Ishikawa (cell line): ENCODE data around the gene LGALS7B.

Experiments used
- CEBPB ChIP-seq: IDR thresholded peaks from 2 replicates; pipeline ENCODE4 v1.6.1; 2012
- CREB1 ChIP-seq: IDR thresholded peaks from 2 replicates; pipeline ENCODE4 v1.6.1; 2012; ENCODE audit warnings: low read depth
- EGR1 ChIP-seq: IDR thresholded peaks from 2 replicates; pipeline ENCODE4 v1.6.1; 2012
- EP300 ChIP-seq: IDR thresholded peaks from 2 replicates; pipeline ENCODE4 v1.6.1; 2012; ENCODE audit warnings: borderline replicate concordance
- FOXM1 ChIP-seq: IDR thresholded peaks from 2 replicates; pipeline ENCODE4 v1.6.1; 2012; ENCODE audit warnings: low read depth, borderline replicate concordance
- NFIC ChIP-seq: IDR thresholded peaks from 2 replicates; pipeline ENCODE4 v1.6.1; 2012
- RAD21 ChIP-seq: IDR thresholded peaks from 2 replicates; pipeline ENCODE4 v1.6.1; 2012; ENCODE audit warnings: low read depth
- TAF1 ChIP-seq: IDR thresholded peaks from 2 replicates; pipeline ENCODE4 v1.6.1; 2012; ENCODE audit warnings: low read depth, mild to moderate bottlenecking
- TCF12 ChIP-seq: IDR thresholded peaks from 2 replicates; pipeline ENCODE4 v1.6.1; 2012; ENCODE audit warnings: low read depth
- TEAD4 ChIP-seq: IDR thresholded peaks from 2 replicates; pipeline ENCODE4 v1.6.1; 2012
- YY1 ChIP-seq: IDR thresholded peaks from 2 replicates; pipeline ENCODE4 v1.6.1; 2012; ENCODE audit warnings: low read depth
- ZBTB7A ChIP-seq: IDR thresholded peaks from 2 replicates; pipeline ENCODE4 v1.6.1; 2012; ENCODE audit warnings: low read depth
- TF ChIP-seq, protein P1 (sequence below): IDR thresholded peaks from 2 replicates; pipeline ENCODE4 v1.6.1; 2012
- TF ChIP-seq, protein P2 (sequence below): IDR thresholded peaks from 2 replicates; pipeline ENCODE4 v1.6.1; 2012; ENCODE audit warnings: low read depth, mild to moderate bottlenecking
- TF ChIP-seq, protein P3 (sequence below): IDR thresholded peaks from 2 replicates; pipeline ENCODE4 v1.6.1; 2012

The LGALS7B gene

DNA sequence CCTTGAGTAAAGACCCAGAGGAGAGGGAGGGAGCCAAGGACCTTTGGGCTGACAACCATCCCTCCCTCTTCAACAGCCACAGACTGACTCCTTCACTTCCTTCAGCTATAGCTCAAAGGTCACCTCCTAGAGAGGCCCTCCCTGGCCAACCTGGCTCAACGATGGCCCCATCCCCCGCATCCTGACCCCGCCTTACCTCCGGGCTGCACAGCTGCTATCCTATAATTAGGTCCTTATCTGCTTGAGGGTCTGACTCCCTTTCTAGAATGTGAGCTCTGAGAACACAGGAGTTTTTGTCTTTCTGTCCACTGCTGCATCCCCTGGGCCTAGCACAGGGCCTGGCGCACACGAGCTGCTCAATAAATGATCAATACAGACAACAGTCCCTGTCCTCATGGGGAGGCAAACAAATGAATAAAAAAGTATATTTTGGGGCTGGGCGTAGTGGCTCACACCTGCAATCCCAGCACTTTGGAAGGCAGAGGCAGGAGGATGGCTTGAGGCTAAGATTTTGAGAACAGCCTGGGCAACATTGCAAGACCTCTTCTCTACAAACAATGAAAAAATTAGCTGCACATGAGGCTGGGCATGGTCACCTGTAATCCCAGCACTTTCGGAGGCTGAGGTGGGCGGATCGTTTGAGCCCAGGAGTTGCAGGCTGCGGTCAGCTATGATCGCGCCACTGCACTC lies 30.4 kb downstream of the LGALS7B start:
- TF ChIP-seq, protein P1, sequence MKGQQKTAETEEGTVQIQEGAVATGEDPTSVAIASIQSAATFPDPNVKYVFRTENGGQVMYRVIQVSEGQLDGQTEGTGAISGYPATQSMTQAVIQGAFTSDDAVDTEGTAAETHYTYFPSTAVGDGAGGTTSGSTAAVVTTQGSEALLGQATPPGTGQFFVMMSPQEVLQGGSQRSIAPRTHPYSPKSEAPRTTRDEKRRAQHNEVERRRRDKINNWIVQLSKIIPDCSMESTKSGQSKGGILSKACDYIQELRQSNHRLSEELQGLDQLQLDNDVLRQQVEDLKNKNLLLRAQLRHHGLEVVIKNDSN = no peak
- TF ChIP-seq NFIC (no peak), RAD21 (no peak), TCF12 (no peak), EGR1 (no peak), CEBPB (no peak), ZBTB7A (no peak), YY1 (no peak), TEAD4 (no peak), TAF1 (no peak), FOXM1 (no peak), EP300 (no peak)
- TF ChIP-seq, protein P2, sequence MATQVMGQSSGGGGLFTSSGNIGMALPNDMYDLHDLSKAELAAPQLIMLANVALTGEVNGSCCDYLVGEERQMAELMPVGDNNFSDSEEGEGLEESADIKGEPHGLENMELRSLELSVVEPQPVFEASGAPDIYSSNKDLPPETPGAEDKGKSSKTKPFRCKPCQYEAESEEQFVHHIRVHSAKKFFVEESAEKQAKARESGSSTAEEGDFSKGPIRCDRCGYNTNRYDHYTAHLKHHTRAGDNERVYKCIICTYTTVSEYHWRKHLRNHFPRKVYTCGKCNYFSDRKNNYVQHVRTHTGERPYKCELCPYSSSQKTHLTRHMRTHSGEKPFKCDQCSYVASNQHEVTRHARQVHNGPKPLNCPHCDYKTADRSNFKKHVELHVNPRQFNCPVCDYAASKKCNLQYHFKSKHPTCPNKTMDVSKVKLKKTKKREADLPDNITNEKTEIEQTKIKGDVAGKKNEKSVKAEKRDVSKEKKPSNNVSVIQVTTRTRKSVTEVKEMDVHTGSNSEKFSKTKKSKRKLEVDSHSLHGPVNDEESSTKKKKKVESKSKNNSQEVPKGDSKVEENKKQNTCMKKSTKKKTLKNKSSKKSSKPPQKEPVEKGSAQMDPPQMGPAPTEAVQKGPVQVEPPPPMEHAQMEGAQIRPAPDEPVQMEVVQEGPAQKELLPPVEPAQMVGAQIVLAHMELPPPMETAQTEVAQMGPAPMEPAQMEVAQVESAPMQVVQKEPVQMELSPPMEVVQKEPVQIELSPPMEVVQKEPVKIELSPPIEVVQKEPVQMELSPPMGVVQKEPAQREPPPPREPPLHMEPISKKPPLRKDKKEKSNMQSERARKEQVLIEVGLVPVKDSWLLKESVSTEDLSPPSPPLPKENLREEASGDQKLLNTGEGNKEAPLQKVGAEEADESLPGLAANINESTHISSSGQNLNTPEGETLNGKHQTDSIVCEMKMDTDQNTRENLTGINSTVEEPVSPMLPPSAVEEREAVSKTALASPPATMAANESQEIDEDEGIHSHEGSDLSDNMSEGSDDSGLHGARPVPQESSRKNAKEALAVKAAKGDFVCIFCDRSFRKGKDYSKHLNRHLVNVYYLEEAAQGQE = no peak
- TF ChIP-seq, protein P3, sequence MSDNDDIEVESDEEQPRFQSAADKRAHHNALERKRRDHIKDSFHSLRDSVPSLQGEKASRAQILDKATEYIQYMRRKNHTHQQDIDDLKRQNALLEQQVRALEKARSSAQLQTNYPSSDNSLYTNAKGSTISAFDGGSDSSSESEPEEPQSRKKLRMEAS = no peak

DNA sequence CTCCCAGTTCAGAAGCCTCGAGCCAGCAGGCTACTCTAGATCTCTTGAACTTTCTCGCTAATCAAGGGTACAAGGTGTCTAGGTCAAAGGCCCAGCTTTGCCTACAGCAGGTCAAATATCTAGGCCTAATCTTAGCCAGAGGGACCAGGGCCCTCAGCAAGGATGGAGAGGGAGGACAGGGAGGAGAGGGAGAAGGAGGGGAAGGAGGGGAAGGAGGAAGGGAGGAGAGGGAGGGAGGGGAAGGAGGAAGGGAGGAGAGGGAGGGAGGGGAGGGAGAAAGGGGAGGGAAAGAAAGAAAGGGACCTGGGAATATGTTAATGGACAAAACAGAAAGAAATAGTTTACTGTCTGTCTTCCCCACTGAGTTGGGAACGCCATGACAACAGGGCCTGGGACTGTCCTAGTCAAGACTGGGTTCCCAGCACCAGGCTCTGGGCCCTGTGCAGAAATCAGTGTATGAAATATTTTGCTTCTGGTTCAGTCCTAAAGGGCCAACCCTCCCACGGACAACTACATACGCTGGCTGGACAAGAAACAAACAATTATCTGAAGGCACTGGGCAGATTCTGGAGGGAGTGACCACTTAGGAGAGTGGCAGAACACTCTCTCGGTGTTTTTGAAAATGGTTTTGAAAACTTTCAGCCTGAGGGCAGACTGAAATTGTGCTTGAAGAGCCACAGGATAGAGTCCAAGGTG lies 38.0 kb downstream of the LGALS7B start:
- TF ChIP-seq CEBPB (no peak), ZBTB7A (no peak), CREB1 (no peak), TAF1 (no peak), TEAD4 (no peak), TCF12 (no peak)
- TF ChIP-seq, protein P1 = no peak

DNA sequence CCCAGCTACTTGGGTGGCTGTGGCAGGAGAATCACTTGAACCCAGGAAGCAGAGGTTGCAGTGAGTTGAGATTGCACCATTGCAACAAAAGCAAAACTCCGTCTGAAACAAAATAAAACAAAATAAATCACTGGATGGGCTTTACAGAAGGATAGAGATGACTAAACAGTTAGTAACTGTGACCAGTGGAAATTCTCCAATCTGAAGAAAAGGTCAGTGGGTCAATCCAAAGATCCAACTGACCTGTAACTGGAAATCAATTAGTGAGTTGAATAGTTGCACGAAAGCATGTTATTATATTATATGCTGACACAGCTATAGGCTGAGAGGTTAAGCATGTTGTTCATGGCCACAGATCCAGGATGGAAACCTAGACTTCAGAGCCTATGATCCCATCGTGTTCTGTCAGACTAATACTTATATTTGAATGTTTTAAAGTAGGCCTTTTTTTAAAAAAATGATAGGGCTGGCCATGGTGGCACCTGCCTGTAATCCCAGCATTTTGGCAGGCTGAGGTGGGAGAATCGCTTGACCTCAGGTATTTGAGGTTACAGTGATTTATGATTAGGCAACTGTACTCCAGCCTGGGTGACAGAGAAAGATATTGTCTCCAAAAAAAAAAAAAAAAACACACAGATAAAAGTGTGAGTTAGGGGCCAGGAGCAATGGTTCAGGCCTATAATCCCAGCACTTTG lies 41.2 kb downstream of the LGALS7B start:
- TF ChIP-seq NFIC (no peak), TEAD4 (no peak), YY1 (no peak), CREB1 (no peak), EP300 (no peak), ZBTB7A (no peak), RAD21 (no peak), FOXM1 (no peak)
- TF ChIP-seq, protein P2 = no peak

DNA sequence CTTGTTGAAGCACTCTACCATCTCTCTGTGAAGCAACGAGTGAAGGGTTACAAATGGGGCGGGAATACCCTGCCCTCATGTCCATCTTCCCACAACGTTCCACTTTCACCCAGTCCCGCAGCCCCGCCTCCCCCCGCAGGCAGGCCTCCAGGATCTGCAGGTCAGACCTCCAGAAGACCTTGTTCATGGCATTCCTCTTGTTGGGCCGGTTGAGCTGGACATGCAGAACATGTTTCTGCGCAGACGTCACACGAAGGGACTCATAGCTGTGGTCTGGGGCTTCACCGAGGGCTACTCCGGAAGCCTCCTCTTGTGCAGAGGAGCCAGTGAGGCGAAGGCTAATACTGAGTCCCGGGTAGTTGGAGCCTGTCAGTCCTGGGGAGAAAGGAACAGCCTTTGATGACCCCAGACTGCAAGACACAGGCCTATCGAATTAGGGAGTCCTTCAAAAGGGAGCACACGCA lies 42.2 kb downstream of the LGALS7B start:
- TF ChIP-seq NFIC (no peak), YY1 (no peak), EGR1 (no peak), CREB1 (no peak), TAF1 (no peak), TEAD4 (peak; percentile 77), ZBTB7A (no peak), EP300 (no peak), FOXM1 (no peak), RAD21 (peak; percentile 18; the same call in 1 of the 2 replicates)
- TF ChIP-seq, protein P2 = no peak
